Activated CD4-positive, alpha-beta T cell treated with anti-CD3 and anti-CD28 coated beads, Interleukin-2, amount 10 ng/mL, durations not matched to agents 24 days and 14 days (primary cell): ENCODE measurements around the gene NSUN2. TPM values are rescaled to one million over a fixed set of nuclear protein-coding genes. Genes with fewer than 3 reads are reported as not detected.
"Not testable (repeated sequence)": the region's sequence is repeated elsewhere in the genome, so short reads cannot be mapped to it uniquely, and the experiment has no call there.

Experiments
- DNase-seq: peaks from one replicate; pipeline ENCODE4 v3.0.0; 2022
- H3K27ac Mint-ChIP-seq: one replicate; pipeline ENCODE4 v1.8.0; 2022; ENCODE audit warnings: mild to moderate bottlenecking, mixed read lengths
- H3K27me3 Mint-ChIP-seq: one replicate; pipeline ENCODE4 v1.8.0; 2022; ENCODE audit warnings: mixed read lengths
- H3K36me3 Mint-ChIP-seq: one replicate; pipeline ENCODE4 v1.8.0; 2022; ENCODE audit warnings: low read depth, mild to moderate bottlenecking, mixed read lengths
- H3K4me1 Mint-ChIP-seq: one replicate; pipeline ENCODE4 v1.8.0; 2021; ENCODE audit warnings: mixed read lengths
- H3K4me3 Mint-ChIP-seq: one replicate; pipeline ENCODE4 v1.8.0; 2022; ENCODE audit warnings: mild to moderate bottlenecking, moderate library complexity, mixed read lengths
- H3K9me3 Mint-ChIP-seq: one replicate; pipeline ENCODE4 v1.8.0; 2021; ENCODE audit warnings: mixed read lengths
- intact Hi-C: fragments of 100-400 bp; cut with micrococcal nuclease; formaldehyde crosslinking; loops from one replicate; pipeline ENCODE4 v1.15.1; 2023
- total RNA-seq: library from RNA; stranded (reverse); gene quantifications from 2 replicates; pipeline ENCODE4 v1.2.3, GENCODE V29; 2022

NSUN2 gene
- total RNA-seq, 1 donor from 2014 or later: 138 TPM

GRCh38 chr5:6579535-6579934, 53.3 kb downstream of the NSUN2 start:
- H3K4me1 Mint-ChIP-seq: no peaks in the 10 kb centered on the region
- H3K4me3 Mint-ChIP-seq: no peak overlapping the region
- H3K36me3 Mint-ChIP-seq: no peaks in the 10 kb centered on the region
- no peaks in the 10 kb centered on the region for H3K9me3 Mint-ChIP-seq
- no peak for DNase-seq
- H3K27me3 Mint-ChIP-seq: peaks cover 38% of the 10 kb centered on the region
- intact Hi-C loops: loop anchor here (5.0 kb wide), 1 partner anchor 287 kb away; no protein-coding TSS in a partner anchor
- H3K27ac Mint-ChIP-seq: no peak overlapping the region

DNA sequence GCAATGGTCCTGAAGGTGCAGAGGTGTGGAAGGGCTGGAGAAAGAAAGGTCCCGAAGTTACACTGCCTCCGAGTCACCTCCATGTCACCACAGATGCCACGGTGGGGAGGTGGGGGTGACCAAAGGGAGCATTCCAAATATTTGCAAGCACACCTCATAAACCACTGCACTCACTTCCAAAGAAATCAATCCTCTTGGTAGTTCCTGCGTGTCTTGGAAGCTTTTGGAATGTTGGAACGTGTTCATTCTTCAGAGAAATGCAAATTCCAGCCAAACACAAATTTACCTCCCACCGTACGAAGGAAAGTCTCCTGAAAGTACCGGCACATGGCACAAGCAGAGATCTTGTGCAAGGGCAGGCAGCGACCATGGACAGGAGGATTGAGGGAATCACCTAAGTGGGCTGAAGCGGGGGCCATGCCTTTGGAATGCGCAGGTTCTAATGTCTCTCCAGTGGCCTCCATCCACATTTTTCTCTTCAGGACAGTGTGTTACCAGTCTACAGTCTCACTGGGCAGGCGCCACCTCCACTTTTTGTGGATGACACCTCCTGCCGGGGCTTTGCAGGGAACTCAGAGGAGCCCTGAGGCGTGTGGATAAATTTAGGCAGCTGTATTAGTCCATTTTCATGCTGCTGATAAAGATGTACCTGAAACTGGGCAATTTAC, 54.0 kb downstream of the NSUN2 start:
- no peaks in the 10 kb centered on the region for H3K9me3 Mint-ChIP-seq
- DNase-seq: no peak
- no peak overlapping the region for H3K27ac Mint-ChIP-seq
- intact Hi-C loops: loop anchor here (5.0 kb wide), 1 partner anchor 287 kb away; no protein-coding TSS in a partner anchor
- peaks cover 31% of the 10 kb centered on the region for H3K27me3 Mint-ChIP-seq
- H3K4me3 Mint-ChIP-seq: no peak overlapping the region
- H3K36me3 Mint-ChIP-seq: no peaks in the 10 kb centered on the region
- H3K4me1 Mint-ChIP-seq: no peaks in the 10 kb centered on the region

DNA sequence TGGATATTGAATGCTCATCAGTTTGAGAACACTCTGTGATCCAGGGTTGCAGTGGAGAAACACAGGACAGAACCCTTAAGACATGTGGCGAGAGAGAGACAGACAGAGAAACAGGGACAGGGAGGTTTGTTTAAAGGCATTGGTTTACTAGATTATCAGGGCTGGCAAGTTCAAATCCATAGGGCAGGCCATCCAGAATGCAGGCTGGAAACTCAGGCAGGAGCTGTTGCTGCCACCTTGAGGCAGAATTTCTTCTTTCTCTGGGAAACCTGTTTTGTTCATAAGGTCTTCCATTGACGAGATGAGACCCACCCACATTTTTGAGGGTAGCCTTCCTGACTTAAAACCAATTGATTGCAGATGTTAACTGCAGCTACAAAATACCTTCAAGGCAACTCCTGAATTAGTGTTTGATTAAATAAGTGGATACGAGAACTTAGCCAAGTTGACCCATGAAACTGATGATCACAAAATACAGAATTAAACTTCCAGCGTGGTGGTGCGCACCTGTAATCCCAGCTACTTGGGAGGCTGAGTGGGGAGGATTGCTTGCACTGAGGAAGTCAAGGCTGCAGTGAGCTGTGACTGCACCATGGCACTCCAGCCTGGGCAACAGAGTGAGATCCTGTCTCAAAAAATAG, 55.9 kb downstream of the NSUN2 start:
- Mint-ChIP-seq H3K9me3 (no peaks in the 10 kb centered on the region), H3K4me3 (no peak overlapping the region), H3K27me3 (peaks cover 22% of the 10 kb centered on the region), H3K27ac (no peak overlapping the region), H3K36me3 (no peaks in the 10 kb centered on the region), H3K4me1 (no peaks in the 10 kb centered on the region)
- DNase-seq: peak; percentile 75
- intact Hi-C loops: loop anchor here (2.0 to 5.0 kb wide), 3 partner anchors 285 to 1084 kb away; no protein-coding TSS in a partner anchor

GRCh38 chr5:6574537-6575245, 58.2 kb downstream of the NSUN2 start:
- intact Hi-C loops: loop anchor here (5.0 kb wide), 1 partner anchor 282 kb away; no protein-coding TSS in a partner anchor
- Mint-ChIP-seq H3K27me3 (peaks cover 3% of the 10 kb centered on the region), H3K36me3 (no peaks in the 10 kb centered on the region), H3K27ac (no peak overlapping the region), H3K4me1 (no peaks in the 10 kb centered on the region), H3K4me3 (no peak overlapping the region), H3K9me3 (no peaks in the 10 kb centered on the region)
- no peak for DNase-seq

GRCh38 chr5:6574111-6574510, 58.7 kb downstream of the NSUN2 start:
- H3K9me3 Mint-ChIP-seq: no peaks in the 10 kb centered on the region
- DNase-seq: no peak
- H3K27ac Mint-ChIP-seq: no peak overlapping the region
- no peaks in the 10 kb centered on the region for H3K4me1 Mint-ChIP-seq
- no peak overlapping the region for H3K4me3 Mint-ChIP-seq
- peaks cover 3% of the 10 kb centered on the region for H3K27me3 Mint-ChIP-seq
- no peaks in the 10 kb centered on the region for H3K36me3 Mint-ChIP-seq
- intact Hi-C loops: no loop called here

DNA sequence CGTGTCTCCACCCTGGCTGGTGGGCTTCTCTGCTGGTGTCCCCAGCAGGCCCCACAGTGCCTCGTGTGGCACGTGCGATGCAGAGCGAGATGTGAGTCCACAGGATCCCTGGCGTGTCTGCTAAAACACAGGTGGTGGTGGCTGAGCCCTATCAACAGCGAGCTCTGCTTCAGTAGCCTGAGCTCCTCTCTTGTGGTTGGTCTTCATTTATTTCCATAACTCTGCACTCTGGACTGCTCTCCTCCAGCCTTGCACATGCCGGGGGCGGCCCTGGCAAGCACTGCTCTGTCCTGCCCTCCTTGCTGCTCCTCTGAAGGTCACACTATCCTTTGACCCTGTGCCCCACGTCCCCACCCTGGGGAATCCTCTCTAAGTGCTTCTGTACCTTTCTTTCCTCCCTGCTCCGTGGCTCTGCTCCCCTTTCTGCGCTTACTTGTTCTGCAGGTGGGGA, 59.2 kb downstream of the NSUN2 start:
- Mint-ChIP-seq H3K27ac (no peak overlapping the region), H3K4me3 (no peak overlapping the region), H3K36me3 (no peaks in the 10 kb centered on the region), H3K4me1 (no peaks in the 10 kb centered on the region), H3K27me3 (peaks cover 3% of the 10 kb centered on the region), H3K9me3 (no peaks in the 10 kb centered on the region)
- DNase-seq: no peak
- intact Hi-C loops: no loop called here

DNA sequence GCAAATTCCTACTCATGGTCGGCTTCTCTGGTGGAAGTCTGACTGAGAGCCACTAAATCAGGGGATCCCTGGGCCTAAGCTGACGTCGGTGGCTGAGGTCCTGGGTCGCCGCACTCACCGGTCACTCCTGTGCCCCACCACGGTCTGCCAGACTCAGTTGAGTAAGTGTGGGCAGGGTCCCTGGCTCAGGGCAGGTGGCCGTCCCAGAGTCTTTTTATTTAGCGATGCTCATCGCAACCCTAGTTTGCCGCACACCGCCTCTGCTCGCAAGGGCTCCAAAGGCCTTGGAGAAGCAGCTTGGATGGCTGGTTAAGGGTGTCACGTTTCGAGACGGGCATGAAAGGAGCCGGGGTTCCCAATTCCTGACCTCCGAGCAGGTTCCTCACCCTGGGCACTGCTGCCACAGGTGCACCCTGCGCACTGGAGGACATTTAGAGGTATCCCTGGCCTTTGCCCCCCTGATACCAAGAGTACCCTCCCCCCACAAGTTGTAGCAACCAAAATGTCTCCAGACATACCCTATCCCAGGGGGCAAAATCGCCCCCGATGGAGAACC, 59.9 kb downstream of the NSUN2 start:
- no peak for DNase-seq
- no peaks in the 10 kb centered on the region for H3K9me3 Mint-ChIP-seq
- intact Hi-C loops: no loop called here

DNA sequence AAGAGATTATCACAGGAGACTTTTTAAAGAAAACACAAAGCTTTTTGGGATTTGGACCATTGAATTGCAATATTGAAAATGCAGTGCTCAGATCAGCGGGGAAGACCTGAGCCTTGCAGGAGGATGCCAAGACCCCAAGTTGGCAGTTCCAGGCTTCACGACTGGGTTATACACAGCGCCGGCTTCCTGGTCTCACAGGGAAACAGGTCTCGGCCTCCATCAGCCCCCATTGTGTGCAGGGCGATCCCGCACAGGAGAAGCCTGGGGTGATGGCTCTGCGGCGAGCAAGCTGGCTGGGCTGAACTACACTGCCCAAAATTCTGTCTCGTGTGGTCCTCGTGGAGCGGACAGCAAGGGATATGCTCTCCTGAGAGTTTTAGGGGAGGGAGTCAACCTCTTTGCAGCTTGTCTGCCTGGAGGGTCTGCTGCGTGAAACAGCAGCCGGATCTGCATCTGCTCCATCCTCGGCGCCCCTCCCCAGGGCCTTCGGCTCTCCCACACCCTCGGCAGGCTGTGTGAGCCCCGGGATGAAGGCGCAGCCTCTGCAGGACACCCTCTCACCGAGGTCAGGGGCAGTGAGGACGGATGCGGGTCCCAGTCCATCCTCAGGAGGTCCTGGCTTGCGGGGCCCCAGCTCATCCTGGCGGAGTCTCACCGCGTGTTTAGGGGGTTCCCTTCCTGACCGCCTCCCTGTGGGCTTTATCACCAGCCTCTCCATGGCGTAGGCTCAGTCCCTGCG, 60.6 kb downstream of the NSUN2 start:
- intact Hi-C loops: no loop called here
- Mint-ChIP-seq H3K36me3 (no peaks in the 10 kb centered on the region), H3K27ac (no peak overlapping the region), H3K4me1 (no peaks in the 10 kb centered on the region), H3K4me3 (no peak overlapping the region), H3K27me3 (no peaks in the 10 kb centered on the region), H3K9me3 (no peaks in the 10 kb centered on the region)
- DNase-seq: no peak

More for the DNA sequence above, 59.9 kb downstream of the NSUN2 start:
- H3K27ac Mint-ChIP-seq: no peak overlapping the region
- H3K4me3 Mint-ChIP-seq: no peak overlapping the region
- no peaks in the 10 kb centered on the region for H3K4me1 Mint-ChIP-seq
- no peaks in the 10 kb centered on the region for H3K27me3 Mint-ChIP-seq
- no peaks in the 10 kb centered on the region for H3K36me3 Mint-ChIP-seq

- DNase-seq, intact Hi-C loops, H3K4me1 Mint-ChIP-seq, H3K4me3 Mint-ChIP-seq, H3K27ac Mint-ChIP-seq, H3K36me3 Mint-ChIP-seq, H3K27me3 Mint-ChIP-seq, H3K9me3 Mint-ChIP-seq: not testable (repeated sequence)
Observed at GRCh38 chr5:6571607-6572006, 61.2 kb downstream of the NSUN2 start.

- DNase-seq: no peak
- Mint-ChIP-seq H3K9me3 (no peaks in the 10 kb centered on the region), H3K4me1 (no peaks in the 10 kb centered on the region), H3K36me3 (no peaks in the 10 kb centered on the region), H3K27me3 (no peaks in the 10 kb centered on the region), H3K4me3 (no peak overlapping the region), H3K27ac (no peak overlapping the region)
- intact Hi-C loops: no loop called here
Observed at GRCh38 chr5:6570530-6570929, 62.3 kb downstream of the NSUN2 start.

GRCh38 chr5:6568889-6569288, 64.0 kb downstream of the NSUN2 start:
- Mint-ChIP-seq H3K4me3 (no peak overlapping the region), H3K27me3 (peaks cover under 1% of the 10 kb centered on the region), H3K27ac (no peak overlapping the region)

DNA sequence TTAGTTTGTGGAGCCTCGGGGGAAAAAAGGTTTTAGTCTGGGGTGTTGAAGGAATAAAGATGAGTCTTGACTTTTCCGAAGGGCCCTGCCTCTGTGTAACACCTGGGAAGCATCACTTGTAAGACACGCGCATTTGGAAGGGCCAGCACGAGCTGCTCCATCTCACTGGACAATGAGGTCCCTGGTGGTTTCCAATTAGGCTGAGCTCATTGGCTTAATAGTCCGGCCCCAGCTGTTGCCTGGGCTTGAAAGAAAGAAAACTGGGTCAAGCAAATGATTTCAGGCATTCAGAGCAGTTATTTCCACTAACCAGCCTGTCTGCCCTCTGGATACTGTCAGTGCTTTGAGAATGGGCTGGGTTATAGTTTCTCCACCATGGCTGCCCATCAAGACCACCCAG, 64.5 kb downstream of the NSUN2 start:
- Mint-ChIP-seq H3K36me3 (no peaks in the 10 kb centered on the region), H3K4me1 (no peaks in the 10 kb centered on the region), H3K4me3 (no peak overlapping the region), H3K9me3 (no peaks in the 10 kb centered on the region), H3K27ac (no peak overlapping the region), H3K27me3 (peaks cover 3% of the 10 kb centered on the region)
- no peak for DNase-seq
- intact Hi-C loops: no loop called here

More at GRCh38 chr5:6568889-6569288, 64.0 kb downstream of the NSUN2 start:
- no peaks in the 10 kb centered on the region for H3K9me3 Mint-ChIP-seq
- no peaks in the 10 kb centered on the region for H3K36me3 Mint-ChIP-seq
- no peak for DNase-seq
- no peaks in the 10 kb centered on the region for H3K4me1 Mint-ChIP-seq
- intact Hi-C loops: no loop called here

- no peak overlapping the region for H3K4me3 Mint-ChIP-seq
- H3K36me3 Mint-ChIP-seq: no peaks in the 10 kb centered on the region
- intact Hi-C loops: no loop called here
- no peaks in the 10 kb centered on the region for H3K4me1 Mint-ChIP-seq
- no peak overlapping the region for H3K27ac Mint-ChIP-seq
- peaks cover 3% of the 10 kb centered on the region for H3K27me3 Mint-ChIP-seq
- no peaks in the 10 kb centered on the region for H3K9me3 Mint-ChIP-seq
- DNase-seq: no peak
Observed at GRCh38 chr5:6567835-6568234, 65.0 kb downstream of the NSUN2 start.
